Ammon's horn (tissue), 1 donor: ENCODE results near the gene CCL20.

ENCODE experiments used
- DNase-seq: peaks from one replicate; pipeline ENCODE4 v3.0.0-alpha.2; 2016; ENCODE audit warnings: low spot score

CCL20 gene

GRCh38 chr2:227804975-227805374, 8.7 kb upstream of the CCL20 start:
- no peak for DNase-seq

GRCh38 chr2:227805578-227805977, 8.1 kb upstream of the CCL20 start:
- DNase-seq, result peak; percentile 27

- DNase-seq, result no peak
These were observed 4.7 kb upstream of the CCL20 start for GRCh38 chr2:227808936-227809335.

GRCh38 chr2:227812001-227812400, 1.6 kb upstream of the CCL20 start:
- no peak for DNase-seq

GRCh38 chr2:227813229-227813561, 447 bp upstream of the CCL20 start:
- DNase-seq, result no peak

GRCh38 chr2:227815066-227815465, 1.4 kb downstream of the CCL20 start:
- no peak for DNase-seq

GRCh38 chr2:227816507-227817294, 3.1 kb downstream of the CCL20 start:
- DNase-seq, result no peak

- no peak for DNase-seq
These were observed 3.7 kb downstream of the CCL20 start for GRCh38 chr2:227817336-227817735.

GRCh38 chr2:227817850-227818674, 4.4 kb downstream of the CCL20 start:
- peak; percentile 56 for DNase-seq

GRCh38 chr2:227818675-227819397, 5.2 kb downstream of the CCL20 start:
- peak; percentile 31 for DNase-seq

GRCh38 chr2:227819398-227819697, 5.7 kb downstream of the CCL20 start:
- DNase-seq, result no peak

- DNase-seq, result no peak
These were observed 7.7 kb downstream of the CCL20 start for GRCh38 chr2:227821043-227821942.

- no peak for DNase-seq
These were observed 8.9 kb downstream of the CCL20 start for GRCh38 chr2:227822416-227823003.

GRCh38 chr2:227823922-227824321, 10.3 kb downstream of the CCL20 start:
- DNase-seq, result no peak

- DNase-seq, result no peak
These were observed 11.1 kb downstream of the CCL20 start for GRCh38 chr2:227824711-227825110.

- peak; percentile 69 for DNase-seq
These were observed 12.4 kb downstream of the CCL20 start for GRCh38 chr2:227826019-227826521.

- DNase-seq, result no peak
These were observed 12.9 kb downstream of the CCL20 start for GRCh38 chr2:227826563-227826962.

- no peak for DNase-seq
These were observed 13.5 kb downstream of the CCL20 start for GRCh38 chr2:227827143-227827542.

- no peak for DNase-seq
These were observed 14.9 kb downstream of the CCL20 start for GRCh38 chr2:227828477-227828912.

- no peak for DNase-seq
These were observed 15.7 kb downstream of the CCL20 start for GRCh38 chr2:227829337-227829736.

- no peak for DNase-seq
These were observed 20.8 kb downstream of the CCL20 start for GRCh38 chr2:227834423-227834822.
